K562 (cell line): ENCODE results near the gene ZSWIM6. TPM values are rescaled to one million over a fixed set of nuclear protein-coding genes. Genes with fewer than 3 reads are reported as not detected.

Experiments
- ATAC-seq: fragments of 200-7000 bp; cut with Tn5 transposase; 3 replicates; pipeline ENCODE4 v1.9.1; 2020; ENCODE audit warnings: moderate library complexity
- BruUV-seq: library from RNA; stranded (reverse); fragments of 400-500 nt; replicated peaks from 2 replicates; lab custom pipeline; 2021; lab: Mats Ljungman, UMichigan
- CTCF ChIA-PET: fragments of 300-600 bp; formaldehyde crosslinking; extraction: SDS; loops from one replicate; lab custom pipeline; 2021; ENCODE audit warnings: low intra/inter-chr PET ratio; lab: Yijun Ruan, JAX
- POLR2A ChIA-PET: fragments of 300-600, 350-650 bp; sonication (Branson Sonifier 250); formaldehyde crosslinking; extraction: SDS; loops from one replicate; lab custom pipeline; 2021; ENCODE audit warnings: antibody characterized with exemption, inconsistent platforms; lab: Yijun Ruan, JAX
- DNase-seq, 4 experiments: peaks; one replicate each; pipeline versions ENCODE4 v3.0.0 to v3.0.0-alpha.2; 2011 to 2018; ENCODE audit warnings: low spot score in 3 of 4, mixed read lengths in 3 of 4; ENCODE audit errors: extremely low read depth in 1 of 4
- FAIRE-seq: peaks from 2 replicates; lab custom pipeline; 2011; peaks lifted over from hg19 to GRCh38; lab: Jason Lieb, UNC
- H2AFZ ChIP-seq: 2 replicates; pipeline ENCODE4 v1.6.0; 2011; ENCODE audit warnings: low read depth, low read length, control low read depth, inconsistent platforms
- H3K27ac ChIP-seq: fragments of 200-600 bp; 3 replicates; pipeline ENCODE4 v1.8.0; 2011; ENCODE audit warnings: low read depth, mild to moderate bottlenecking, control low read depth, inconsistent platforms, low read length, moderate library complexity, mixed read lengths; ENCODE audit errors: extremely low read depth
- H3K27me3 ChIP-seq, 2 experiments: fragments of 300-600 bp in 1 of 2; 2 replicates in 1 of 2; 3 replicates in 1 of 2; pipeline versions ENCODE4 v1.6.0 to v1.8.0; 2011; ENCODE audit warnings: inconsistent platforms in 2 of 2, low read length in 2 of 2, mild to moderate bottlenecking in 1 of 2, mixed read lengths in 1 of 2, moderate library complexity in 1 of 2; ENCODE audit not compliant: control insufficient read depth in 2 of 2, insufficient read depth in 2 of 2
- H3K36me3 ChIP-seq: fragments of 300-600 bp; 3 replicates; pipeline ENCODE4 v1.8.0; 2011; ENCODE audit warnings: mild to moderate bottlenecking, low read length, inconsistent platforms; ENCODE audit not compliant: control insufficient read depth, insufficient read depth
- H3K4me1 ChIP-seq, 2 experiments: fragments of 200-600 bp in 1 of 2; replicated peaks in 1 of 2; 2 replicates in 1 of 2; 3 replicates in 1 of 2; pipeline versions ENCODE4 v1.5.1 to v1.8.0; 2011; ENCODE audit warnings: inconsistent platforms in 2 of 2, low read length in 2 of 2, mild to moderate bottlenecking in 1 of 2, mixed read lengths in 1 of 2, moderate library complexity in 1 of 2; ENCODE audit not compliant: control insufficient read depth in 2 of 2, insufficient read depth in 2 of 2
- H3K4me2 ChIP-seq: 2 replicates; pipeline ENCODE4 v1.6.1; 2011; ENCODE audit warnings: low read length, control low read depth, inconsistent platforms, mixed read lengths; ENCODE audit not compliant: insufficient read depth
- H3K4me3 ChIP-seq: fragments of 200-600 bp; sonication (generic), shearing (Covaris generic); 2 replicates; pipeline ENCODE4 v1.5.1; 2016; ENCODE audit warnings: control low read depth, inconsistent platforms
- H3K79me2 ChIP-seq: fragments of 200-600 bp; 3 replicates; pipeline ENCODE4 v1.8.0; 2011; ENCODE audit warnings: low read length, inconsistent platforms; ENCODE audit not compliant: control insufficient read depth, insufficient read depth
- H3K9ac ChIP-seq, 2 experiments: 2 replicates each; pipeline versions ENCODE4 v1.6.0 to v1.6.1; 2011; ENCODE audit warnings: low read depth in 2 of 2, low read length in 2 of 2, control low read depth in 1 of 2, inconsistent platforms in 1 of 2, mild to moderate bottlenecking in 1 of 2, mixed read lengths in 1 of 2; ENCODE audit not compliant: insufficient read depth in 1 of 2
- H3K9me1 ChIP-seq: one replicate; pipeline ENCODE4 v1.6.0; 2011; ENCODE audit warnings: inconsistent platforms, mild to moderate bottlenecking, low read length, moderate library complexity; ENCODE audit not compliant: control insufficient read depth, insufficient read depth
- H3K9me3 ChIP-seq: replicated peaks from 2 replicates; pipeline ENCODE4 v1.5.1; 2011; ENCODE audit warnings: low read depth, low read length, inconsistent platforms; ENCODE audit not compliant: control insufficient read depth, insufficient read depth
- H4K20me1 ChIP-seq: replicated peaks from 2 replicates; pipeline ENCODE4 v1.6.1; 2011; ENCODE audit warnings: low read length, inconsistent platforms, mixed read lengths; ENCODE audit not compliant: control insufficient read depth, insufficient read depth
- EHMT2 ChIP-seq: fragments of 450-650 bp; IDR thresholded peaks from 2 replicates; pipeline ENCODE4 v1.6.1; 2018; ENCODE audit warnings: antibody characterized with exemption
- ELF1 ChIP-seq: fragments of 200-800 bp; sonication (Bioruptor generic); IDR thresholded peaks from 2 replicates; pipeline ENCODE4 v1.6.1; 2016; ENCODE audit warnings: missing genetic modification characterization, missing compliant biosample characterization
- ESRRA ChIP-seq: fragments of 450-650 bp; IDR thresholded peaks from 2 replicates; pipeline ENCODE4 v1.6.1; 2014; ENCODE audit warnings: low read depth, mild to moderate bottlenecking, moderate library complexity, borderline replicate concordance
- FOXK1 ChIP-seq: sonication (generic); formaldehyde crosslinking; IDR thresholded peaks from 2 replicates; pipeline ENCODE4 v1.8.0; 2022; ENCODE audit warnings: missing genetic modification reagents, mild to moderate bottlenecking, borderline replicate concordance
- HDAC8 ChIP-seq: fragments of 450-650 bp; IDR thresholded peaks from 2 replicates; pipeline ENCODE4 v1.6.1; 2016; ENCODE audit warnings: mild to moderate bottlenecking, missing genetic modification characterization, moderate library complexity, missing compliant biosample characterization
- HNRNPUL1 ChIP-seq: fragments of 200-400 bp; formaldehyde crosslinking; IDR thresholded peaks from 2 replicates; pipeline ENCODE4 v1.6.1; 2017; ENCODE audit warnings: low read length
- NCOA6 ChIP-seq: fragments of 450-650 bp; IDR thresholded peaks from 2 replicates; pipeline ENCODE4 v1.6.1; 2017; ENCODE audit warnings: mild to moderate bottlenecking
- SP2 ChIP-seq: IDR thresholded peaks from 2 replicates; pipeline ENCODE4 v1.6.1; 2011; ENCODE audit warnings: mild to moderate bottlenecking, low read depth, low read length, moderate library complexity; ENCODE audit not compliant: poor library complexity, severe bottlenecking; ENCODE audit errors: extremely low read depth
- TCF3 ChIP-seq: sonication (generic); formaldehyde crosslinking; IDR thresholded peaks from 2 replicates; pipeline ENCODE4 v1.4.0; 2020; ENCODE audit warnings: mild to moderate bottlenecking, missing genetic modification reagents
- ZNF316 ChIP-seq: fragments of 450-650 bp; IDR thresholded peaks from 2 replicates; pipeline ENCODE4 v1.6.1; 2016
- WGBS: fragments of 100-300 bp; shearing (Covaris generic); methylation state at CpG from one replicate; pipeline ENCODE4 v1.1.6; 2016; ENCODE audit warnings: low coverage, mixed read lengths; ENCODE audit not compliant: insufficient coverage; ENCODE audit errors: missing lambda C conversion rate; 5-methylcytosine and 5-hydroxymethylcytosine counted together
- in situ Hi-C: fragments of 300-500 bp; cut with MboI; formaldehyde crosslinking; loops from 4 replicates; pipeline ENCODE4 v1.15.0; 2018; ENCODE audit warnings: inconsistent platforms, mixed read lengths
- intact Hi-C: fragments of 100-400 bp; cut with micrococcal nuclease; formaldehyde crosslinking; loops from 2 replicates; pipeline ENCODE4 v1.14.2; 2022
- polyA plus RNA-seq, 8 experiments: library from polyadenylated mRNA; depleted of rRNA in 4 of 8; stranded (reverse) in 5 of 8; unstranded in 3 of 8; fragments of >200 nt; fragmentation: Nextera tagmentation in 2 of 8; fragmentation: Illumina TruSeq in 1 of 8; extraction: Ambion mirVana in 2 of 8; extraction: Trizol in 1 of 8; gene quantifications; 2 replicates each; pipeline versions ENCODE4 v1.2.1 to v1.2.3, GENCODE V29; 2011 to 2014; ENCODE audit warnings: inconsistent platforms in 1 of 8, missing spikeins in 1 of 8
- total RNA-seq, 7 experiments: library from RNA; depleted of rRNA in 6 of 7; stranded (reverse); fragments of >200 nt in 6 of 7; fragmentation: Illumina TruSeq in 2 of 7; extraction: Trizol in 2 of 7; gene quantifications; 2 replicates each; pipeline versions ENCODE4 v1.2.1 to v1.2.3, GENCODE V29; 2011 to 2021; ENCODE audit warnings: low replicate concordance in 1 of 7
- TF ChIP-seq, protein P1 (sequence below): sonication (generic); formaldehyde crosslinking; IDR thresholded peaks from 2 replicates; pipeline ENCODE4 v1.8.0; 2022; ENCODE audit warnings: missing genetic modification reagents, mild to moderate bottlenecking, moderate library complexity, borderline replicate concordance
- TF ChIP-seq, protein P2 (sequence below): fragments of 250-450 bp; sonication (Bioruptor Pico); IDR thresholded peaks from 2 replicates; pipeline ENCODE4 v1.9.0; 2021; ENCODE audit warnings: mild to moderate bottlenecking
- TF ChIP-seq, protein P3 (sequence below): fragments of 450-650 bp; IDR thresholded peaks from 2 replicates; pipeline ENCODE4 v1.7.1; 2018; ENCODE audit warnings: mild to moderate bottlenecking, low read depth; ENCODE audit not compliant: partially characterized antibody
- TF ChIP-seq, protein P4 (sequence below): fragments of 450-650 bp; IDR thresholded peaks from 2 replicates; pipeline ENCODE4 v1.6.1; 2018; ENCODE audit not compliant: partially characterized antibody

The ZSWIM6 gene
- total and polyA plus RNA-seq, 9 of the 15 experiments (the other 6 are each of a cell fraction or from before 2014, with no cell fraction given) = 0.81 to 3.2 (median 2.0) TPM

DNA sequence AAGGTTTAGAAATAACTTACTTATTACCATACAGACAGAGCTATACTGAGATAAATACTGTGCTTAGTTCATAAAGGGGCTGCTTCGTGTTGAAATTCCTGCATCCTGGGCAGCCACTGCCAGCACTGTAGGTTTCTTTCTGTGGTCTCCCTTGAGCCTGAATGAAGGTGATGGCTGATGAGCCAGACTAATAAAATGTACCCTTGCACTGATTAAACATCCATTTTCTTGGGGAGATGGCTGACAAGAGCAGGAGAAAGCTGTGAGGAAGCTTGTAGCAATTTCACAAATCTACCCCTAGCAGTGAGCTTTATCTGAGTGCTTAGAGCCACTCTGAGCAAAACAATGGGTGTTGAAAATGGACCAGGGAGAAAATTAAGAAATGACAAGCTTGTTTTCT lies 23.3 kb upstream of the ZSWIM6 start:
- Histone ChIP-seq H3K4me1 (peaks cover 0 to 3% of the 10 kb centered on the region in 2 experiments; a peak in 1 of 5 replicates), H3K4me3 (no peak overlapping the region), H4K20me1 (no peaks in the 10 kb centered on the region), H2AFZ (no peak overlapping the region), H3K9me3 (no peaks in the 10 kb centered on the region), H3K9me1 (no peaks in the 10 kb centered on the region), H3K79me2 (no peaks in the 10 kb centered on the region), H3K27ac (no peak overlapping the region), H3K9ac (no peak overlapping the region), H3K27me3 (peaks cover 3 to 17% of the 10 kb centered on the region in 2 experiments; a peak in 4 of 5 replicates), H3K4me2 (no peak overlapping the region), H3K36me3 (no peaks in the 10 kb centered on the region)
- ChIA-PET CTCF (no interaction called here), POLR2A (interaction anchor here (0.7 kb wide), 1 partner anchor 271 kb away, joined by 3 read pairs; no protein-coding TSS in a partner anchor)
- FAIRE-seq (no peak), DNase-seq (no peak), ATAC-seq (no peak)
- WGBS = 0% methylated on average over 1 of the region's 1 CpG
- intact Hi-C loops (no loop called here), in situ Hi-C loops (no loop called here)
- BruUV-seq = no TSS peak
- TF ChIP-seq, protein P1, sequence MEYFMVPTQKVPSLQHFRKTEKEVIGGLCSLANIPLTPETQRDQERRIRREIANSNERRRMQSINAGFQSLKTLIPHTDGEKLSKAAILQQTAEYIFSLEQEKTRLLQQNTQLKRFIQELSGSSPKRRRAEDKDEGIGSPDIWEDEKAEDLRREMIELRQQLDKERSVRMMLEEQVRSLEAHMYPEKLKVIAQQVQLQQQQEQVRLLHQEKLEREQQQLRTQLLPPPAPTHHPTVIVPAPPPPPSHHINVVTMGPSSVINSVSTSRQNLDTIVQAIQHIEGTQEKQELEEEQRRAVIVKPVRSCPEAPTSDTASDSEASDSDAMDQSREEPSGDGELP (CRISPR knock-in tag) = no peak
- no peak for TF ChIP-seq ZNF316
- no peak for TF ChIP-seq NCOA6
- no peak for TF ChIP-seq EHMT2
- TF ChIP-seq, protein P2, sequence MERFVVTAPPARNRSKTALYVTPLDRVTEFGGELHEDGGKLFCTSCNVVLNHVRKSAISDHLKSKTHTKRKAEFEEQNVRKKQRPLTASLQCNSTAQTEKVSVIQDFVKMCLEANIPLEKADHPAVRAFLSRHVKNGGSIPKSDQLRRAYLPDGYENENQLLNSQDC (CRISPR knock-in tag) = no peak
- TF ChIP-seq ESRRA = no peak
- no peak for TF ChIP-seq SP2
- TF ChIP-seq, protein P3, sequence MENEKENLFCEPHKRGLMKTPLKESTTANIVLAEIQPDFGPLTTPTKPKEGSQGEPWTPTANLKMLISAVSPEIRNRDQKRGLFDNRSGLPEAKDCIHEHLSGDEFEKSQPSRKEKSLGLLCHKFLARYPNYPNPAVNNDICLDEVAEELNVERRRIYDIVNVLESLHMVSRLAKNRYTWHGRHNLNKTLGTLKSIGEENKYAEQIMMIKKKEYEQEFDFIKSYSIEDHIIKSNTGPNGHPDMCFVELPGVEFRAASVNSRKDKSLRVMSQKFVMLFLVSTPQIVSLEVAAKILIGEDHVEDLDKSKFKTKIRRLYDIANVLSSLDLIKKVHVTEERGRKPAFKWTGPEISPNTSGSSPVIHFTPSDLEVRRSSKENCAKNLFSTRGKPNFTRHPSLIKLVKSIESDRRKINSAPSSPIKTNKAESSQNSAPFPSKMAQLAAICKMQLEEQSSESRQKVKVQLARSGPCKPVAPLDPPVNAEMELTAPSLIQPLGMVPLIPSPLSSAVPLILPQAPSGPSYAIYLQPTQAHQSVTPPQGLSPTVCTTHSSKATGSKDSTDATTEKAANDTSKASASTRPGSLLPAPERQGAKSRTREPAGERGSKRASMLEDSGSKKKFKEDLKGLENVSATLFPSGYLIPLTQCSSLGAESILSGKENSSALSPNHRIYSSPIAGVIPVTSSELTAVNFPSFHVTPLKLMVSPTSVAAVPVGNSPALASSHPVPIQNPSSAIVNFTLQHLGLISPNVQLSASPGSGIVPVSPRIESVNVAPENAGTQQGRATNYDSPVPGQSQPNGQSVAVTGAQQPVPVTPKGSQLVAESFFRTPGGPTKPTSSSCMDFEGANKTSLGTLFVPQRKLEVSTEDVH = no peak
- TF ChIP-seq TCF3 (CRISPR knock-in tag) = no peak
- TF ChIP-seq ELF1 (tag) = no peak
- no peak for TF ChIP-seq HNRNPUL1
- TF ChIP-seq, protein P4, sequence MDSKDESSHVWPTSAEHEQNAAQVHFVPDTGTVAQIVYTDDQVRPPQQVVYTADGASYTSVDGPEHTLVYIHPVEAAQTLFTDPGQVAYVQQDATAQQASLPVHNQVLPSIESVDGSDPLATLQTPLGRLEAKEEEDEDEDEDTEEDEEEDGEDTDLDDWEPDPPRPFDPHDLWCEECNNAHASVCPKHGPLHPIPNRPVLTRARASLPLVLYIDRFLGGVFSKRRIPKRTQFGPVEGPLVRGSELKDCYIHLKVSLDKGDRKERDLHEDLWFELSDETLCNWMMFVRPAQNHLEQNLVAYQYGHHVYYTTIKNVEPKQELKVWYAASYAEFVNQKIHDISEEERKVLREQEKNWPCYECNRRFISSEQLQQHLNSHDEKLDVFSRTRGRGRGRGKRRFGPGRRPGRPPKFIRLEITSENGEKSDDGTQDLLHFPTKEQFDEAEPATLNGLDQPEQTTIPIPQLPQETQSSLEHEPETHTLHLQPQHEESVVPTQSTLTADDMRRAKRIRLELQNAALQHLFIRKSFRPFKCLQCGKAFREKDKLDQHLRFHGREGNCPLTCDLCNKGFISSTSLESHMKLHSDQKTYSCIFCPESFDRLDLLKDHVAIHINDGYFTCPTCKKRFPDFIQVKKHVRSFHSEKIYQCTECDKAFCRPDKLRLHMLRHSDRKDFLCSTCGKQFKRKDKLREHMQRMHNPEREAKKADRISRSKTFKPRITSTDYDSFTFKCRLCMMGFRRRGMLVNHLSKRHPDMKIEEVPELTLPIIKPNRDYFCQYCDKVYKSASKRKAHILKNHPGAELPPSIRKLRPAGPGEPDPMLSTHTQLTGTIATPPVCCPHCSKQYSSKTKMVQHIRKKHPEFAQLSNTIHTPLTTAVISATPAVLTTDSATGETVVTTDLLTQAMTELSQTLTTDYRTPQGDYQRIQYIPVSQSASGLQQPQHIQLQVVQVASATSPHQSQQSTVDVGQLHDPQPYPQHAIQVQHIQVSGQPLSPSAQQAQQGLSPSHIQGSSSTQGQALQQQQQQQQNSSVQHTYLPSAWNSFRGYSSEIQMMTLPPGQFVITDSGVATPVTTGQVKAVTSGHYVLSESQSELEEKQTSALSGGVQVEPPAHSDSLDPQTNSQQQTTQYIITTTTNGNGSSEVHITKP = no peak
- no peak for TF ChIP-seq HDAC8 (tag)
- no peak for TF ChIP-seq FOXK1 (CRISPR knock-in tag)
